GM23338 (cell line): ENCODE data around the gene BARX2. TPM values are rescaled to one million over a fixed set of nuclear protein-coding genes. Genes with fewer than 3 reads are reported as not detected.

Experiments
- ATAC-seq: fragments of 200-7000 bp; cut with Tn5 transposase; 3 replicates; pipeline ENCODE4 v1.9.1; 2020
- DNase-seq: peaks from one replicate; pipeline ENCODE4 v3.0.0-alpha.2; 2015; ENCODE audit warnings: low spot score
- H2AFZ ChIP-seq: fragments of 200-600 bp; sonication (generic); 2 replicates; pipeline ENCODE4 v1.8.0; 2016; ENCODE audit warnings: antibody characterized with exemption, mild to moderate bottlenecking, moderate library complexity
- H3F3A ChIP-seq: fragments of 200-600 bp; sonication (generic); replicated peaks from 2 replicates; pipeline ENCODE4 v1.8.0; 2017; ENCODE audit warnings: antibody characterized with exemption, mixed run types, low read depth
- H3K27ac ChIP-seq: fragments of 200-600 bp; sonication (generic); 2 replicates; pipeline ENCODE4 v1.6.1; 2016; ENCODE audit warnings: low read depth
- H3K27me3 ChIP-seq: fragments of 200-600 bp; sonication (generic); 2 replicates; pipeline ENCODE4 v1.8.0; 2016; ENCODE audit warnings: mild to moderate bottlenecking, mixed run types, moderate library complexity; ENCODE audit not compliant: insufficient read depth
- H3K36me3 ChIP-seq: fragments of 200-600 bp; sonication (generic); 2 replicates; pipeline ENCODE4 v1.8.0; 2016; ENCODE audit warnings: mild to moderate bottlenecking; ENCODE audit not compliant: insufficient read depth
- H3K4me1 ChIP-seq: fragments of 200-600 bp; sonication (generic); 2 replicates; pipeline ENCODE4 v1.8.0; 2016; ENCODE audit warnings: mild to moderate bottlenecking, moderate library complexity; ENCODE audit not compliant: insufficient read depth
- H3K4me2 ChIP-seq: fragments of 200-600 bp; sonication (generic); 2 replicates; pipeline ENCODE4 v1.7.1; 2017; ENCODE audit warnings: mixed run types
- H3K4me3 ChIP-seq: fragments of 200-600 bp; sonication (generic); 2 replicates; pipeline ENCODE4 v1.6.1; 2016; ENCODE audit warnings: mixed run types
- H3K79me2 ChIP-seq: fragments of 200-600 bp; sonication (generic); replicated peaks from 2 replicates; pipeline ENCODE4 v1.8.0; 2017; ENCODE audit warnings: mild to moderate bottlenecking; ENCODE audit not compliant: insufficient read depth
- H3K9me2 ChIP-seq: fragments of 200-600 bp; sonication (generic); 2 replicates; pipeline ENCODE4 v1.8.0; 2017; ENCODE audit not compliant: insufficient read depth
- H4K20me1 ChIP-seq: fragments of 200-600 bp; sonication (generic); replicated peaks from 2 replicates; pipeline ENCODE4 v1.8.0; 2017; ENCODE audit warnings: mild to moderate bottlenecking; ENCODE audit not compliant: insufficient read depth
- H3K27ac Mint-ChIP-seq: 2 replicates; pipeline ENCODE4 v1.8.0; 2020; ENCODE audit warnings: inconsistent platforms, mild to moderate bottlenecking, moderate library complexity, mixed read lengths
- H3K27me3 Mint-ChIP-seq: 3 replicates; pipeline ENCODE4 v1.8.0; 2022; ENCODE audit warnings: low read depth, mild to moderate bottlenecking, moderate library complexity, mixed read lengths, inconsistent platforms; ENCODE audit not compliant: insufficient read depth, poor library complexity
- H3K36me3 Mint-ChIP-seq: 3 replicates; pipeline ENCODE4 v1.8.0; 2021; ENCODE audit warnings: low read depth, mild to moderate bottlenecking, inconsistent platforms, moderate library complexity, mixed read lengths
- H3K4me1 Mint-ChIP-seq: 3 replicates; pipeline ENCODE4 v1.8.0; 2020; ENCODE audit warnings: mild to moderate bottlenecking, inconsistent platforms, mixed read lengths
- H3K4me3 Mint-ChIP-seq: 3 replicates; pipeline ENCODE4 v1.8.0; 2021; ENCODE audit warnings: moderate library complexity, mild to moderate bottlenecking, inconsistent platforms, mixed read lengths
- H3K9me3 Mint-ChIP-seq: 3 replicates; pipeline ENCODE4 v1.8.0; 2020; ENCODE audit warnings: moderate library complexity, mild to moderate bottlenecking, inconsistent platforms, mixed read lengths
- CREB1 ChIP-seq: fragments of 250-450 bp; sonication (Bioruptor Pico); IDR thresholded peaks from 2 replicates; pipeline ENCODE4 v1.5.0; 2020; ENCODE audit warnings: low read depth, mild to moderate bottlenecking, moderate library complexity
- EZH2 ChIP-seq: fragments of 200-600 bp; sonication (generic); IDR thresholded peaks from one replicate; pipeline ENCODE4 v1.8.0; 2017; ENCODE audit warnings: antibody characterized with exemption, mild to moderate bottlenecking, low read depth; ENCODE audit not compliant: unreplicated experiment
- EZH2phosphoT487 ChIP-seq: fragments of 200-600 bp; sonication (generic); IDR thresholded peaks from one replicate; pipeline ENCODE4 v1.8.1; 2018; ENCODE audit warnings: antibody characterized with exemption; ENCODE audit not compliant: unreplicated experiment
- JUNB ChIP-seq: IDR thresholded peaks from one replicate; pipeline ENCODE4 v1.6.1; 2016; ENCODE audit warnings: antibody characterized with exemption; ENCODE audit not compliant: unreplicated experiment
- NANOG ChIP-seq: IDR thresholded peaks from 2 replicates; pipeline ENCODE4 v1.6.1; 2016; ENCODE audit warnings: antibody characterized with exemption, borderline replicate concordance
- POLR2AphosphoS5 ChIP-seq: IDR thresholded peaks from 2 replicates; pipeline ENCODE4 v1.6.1; 2016; ENCODE audit warnings: antibody characterized with exemption, low read depth
- STAT1 ChIP-seq: IDR thresholded peaks from one replicate; pipeline ENCODE4 v1.6.1; 2016; ENCODE audit warnings: antibody characterized with exemption; ENCODE audit not compliant: unreplicated experiment
- ZNF114 ChIP-seq: fragments of 250-450 bp; sonication (Bioruptor Pico); IDR thresholded peaks from 2 replicates; pipeline ENCODE4 v1.5.0; 2020; ENCODE audit warnings: mild to moderate bottlenecking, moderate library complexity
- long read RNA-seq: library from polyadenylated mRNA; unstranded; transcript quantifications from one replicate; pipeline ENCODE4 v2.0.0, GENCODE V29; 2020; ENCODE audit not compliant: unreplicated experiment
- polyA plus RNA-seq: library from polyadenylated mRNA; unstranded; fragments of >200 nt; fragmentation: Nextera tagmentation; extraction: Ambion mirVana; gene quantifications from 2 replicates; pipeline ENCODE4 v1.2.1, GENCODE V29; 2016
- total RNA-seq: library from RNA; depleted of rRNA; stranded (reverse); fragments of >200 nt; shearing (Covaris generic); gene quantifications from 2 replicates; pipeline ENCODE4 v1.2.3, GENCODE V29; 2014; rRNA removed
- TF ChIP-seq, protein P1 (sequence below), 2 experiments: fragments of 200-600 bp in 1 of 2; sonication (generic) in 1 of 2; conservative IDR thresholded peaks; 2 replicates each; pipeline versions ENCODE4 v1.5.1 to v1.6.1; 2016 to 2017; ENCODE audit warnings: antibody characterized with exemption in 2 of 2, low read depth in 2 of 2, mild to moderate bottlenecking in 2 of 2, moderate library complexity in 1 of 2
- TF ChIP-seq, protein P2 (sequence below): fragments of 250-450 bp; sonication (Bioruptor Pico); IDR thresholded peaks from 2 replicates; pipeline ENCODE4 v1.5.0; 2020; ENCODE audit warnings: mild to moderate bottlenecking, moderate library complexity
- TF ChIP-seq, protein P3 (sequence below): IDR thresholded peaks from 2 replicates; pipeline ENCODE4 v1.6.1; 2016; ENCODE audit warnings: antibody characterized with exemption
- TF ChIP-seq, protein P4 (sequence below): IDR thresholded peaks from one replicate; pipeline ENCODE4 v1.6.1; 2018; ENCODE audit warnings: antibody characterized with exemption; ENCODE audit not compliant: unreplicated experiment

The BARX2 gene, protein sequence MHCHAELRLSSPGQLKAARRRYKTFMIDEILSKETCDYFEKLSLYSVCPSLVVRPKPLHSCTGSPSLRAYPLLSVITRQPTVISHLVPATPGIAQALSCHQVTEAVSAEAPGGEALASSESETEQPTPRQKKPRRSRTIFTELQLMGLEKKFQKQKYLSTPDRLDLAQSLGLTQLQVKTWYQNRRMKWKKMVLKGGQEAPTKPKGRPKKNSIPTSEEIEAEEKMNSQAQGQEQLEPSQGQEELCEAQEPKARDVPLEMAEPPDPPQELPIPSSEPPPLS
- not detected in 2 replicates for total RNA-seq
- not detected in 2 replicates for polyA plus RNA-seq
- long read RNA-seq, result 0 reads

DNA sequence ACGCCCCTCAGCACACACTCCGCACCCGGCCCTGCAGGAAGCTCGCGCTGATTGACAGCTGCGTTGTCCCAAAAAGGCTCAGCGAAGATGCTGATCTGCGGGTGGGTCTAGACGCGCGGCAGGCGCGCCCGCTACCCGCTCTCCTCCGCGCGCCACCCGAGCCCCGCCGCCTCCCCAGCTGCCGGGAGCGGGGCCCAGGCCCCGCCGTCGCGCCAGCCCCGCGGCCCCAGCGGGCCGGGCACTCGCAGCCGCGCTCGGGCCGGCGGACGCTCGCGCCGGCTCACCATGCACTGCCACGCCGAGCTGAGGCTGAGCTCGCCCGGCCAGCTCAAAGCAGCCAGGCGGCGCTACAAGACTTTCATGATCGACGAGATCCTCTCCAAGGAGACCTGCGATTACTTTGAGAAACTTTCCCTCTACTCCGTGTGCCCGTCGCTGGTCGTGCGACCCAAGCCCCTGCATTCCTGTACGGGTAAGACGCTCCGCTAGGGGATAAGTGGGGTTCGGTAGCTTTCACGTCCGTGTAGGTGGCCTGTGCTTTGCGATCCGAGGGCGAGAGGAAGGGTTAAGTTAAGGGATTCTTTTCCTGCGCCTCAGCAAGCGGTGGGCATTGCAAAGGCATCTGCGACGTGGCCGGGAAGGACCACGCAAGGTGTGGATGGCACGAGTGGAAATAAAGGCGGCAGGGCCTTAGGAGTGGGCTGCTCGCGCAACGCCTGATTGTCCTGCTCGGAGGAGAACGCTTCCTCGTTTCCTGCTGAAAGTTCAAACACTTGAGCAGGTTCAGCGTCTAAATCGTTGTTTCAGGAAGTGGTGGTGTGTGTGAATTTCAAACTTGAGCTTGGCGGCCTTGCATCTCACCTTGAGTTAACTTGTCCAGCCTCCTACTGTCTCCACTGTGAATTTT is at the start of gene BARX2:
Gene BARX2 (plus strand): TSS at position 98 of the 907 bp plus-strand sequence. CDS start 188 bp downstream, at position 286.
- no peaks in the 10 kb centered on the region; the same call in 1 of the 2 replicates for H4K20me1 ChIP-seq
- peak within 1 kb of the TSS; percentile 92 for H3K4me2 ChIP-seq
- H2AFZ ChIP-seq, result peak within 1 kb of the TSS; percentile 95
- no peaks in the 10 kb centered on the region for H3K9me3 Mint-ChIP-seq
- H3K4me1 Mint-ChIP-seq, result peaks cover 27% of the 10 kb centered on the region
- H3K4me3 ChIP-seq, result peak within 1 kb of the TSS; percentile 68
- no peaks in the 10 kb centered on the region for H3K36me3 ChIP-seq
- H3K4me1 ChIP-seq, result peaks cover 23% of the 10 kb centered on the region
- H3K79me2 ChIP-seq, result no peaks in the 10 kb centered on the region
- H3K27me3 ChIP-seq, result peaks cover 88% of the 10 kb centered on the region
- H3K36me3 Mint-ChIP-seq, result no peaks in the 10 kb centered on the region; the same call in 2 of the 3 replicates
- no peak within 1 kb of the TSS for H3K27ac Mint-ChIP-seq
- H3K27me3 Mint-ChIP-seq, result peaks cover 62% of the 10 kb centered on the region
- peak within 1 kb of the TSS; percentile 72 for H3K4me3 Mint-ChIP-seq
- ATAC-seq, result peak; percentile 50
- H3F3A ChIP-seq, result peaks cover 10% of the 10 kb centered on the region; the same call in 1 of the 2 replicates
- H3K27ac ChIP-seq, result no peak within 1 kb of the TSS
- peak; percentile 86 for DNase-seq
- H3K9me2 ChIP-seq, result no peaks in the 10 kb centered on the region
- TF ChIP-seq NANOG (no peak), ZNF114 (CRISPR knock-in tag) (no peak), STAT1 (no peak), CREB1 (CRISPR knock-in tag) (no peak), EZH2 (peak; percentile 64), EZH2phosphoT487 (peak; percentile 64), JUNB (no peak), POLR2AphosphoS5 (no peak)
- TF ChIP-seq, protein P1, sequence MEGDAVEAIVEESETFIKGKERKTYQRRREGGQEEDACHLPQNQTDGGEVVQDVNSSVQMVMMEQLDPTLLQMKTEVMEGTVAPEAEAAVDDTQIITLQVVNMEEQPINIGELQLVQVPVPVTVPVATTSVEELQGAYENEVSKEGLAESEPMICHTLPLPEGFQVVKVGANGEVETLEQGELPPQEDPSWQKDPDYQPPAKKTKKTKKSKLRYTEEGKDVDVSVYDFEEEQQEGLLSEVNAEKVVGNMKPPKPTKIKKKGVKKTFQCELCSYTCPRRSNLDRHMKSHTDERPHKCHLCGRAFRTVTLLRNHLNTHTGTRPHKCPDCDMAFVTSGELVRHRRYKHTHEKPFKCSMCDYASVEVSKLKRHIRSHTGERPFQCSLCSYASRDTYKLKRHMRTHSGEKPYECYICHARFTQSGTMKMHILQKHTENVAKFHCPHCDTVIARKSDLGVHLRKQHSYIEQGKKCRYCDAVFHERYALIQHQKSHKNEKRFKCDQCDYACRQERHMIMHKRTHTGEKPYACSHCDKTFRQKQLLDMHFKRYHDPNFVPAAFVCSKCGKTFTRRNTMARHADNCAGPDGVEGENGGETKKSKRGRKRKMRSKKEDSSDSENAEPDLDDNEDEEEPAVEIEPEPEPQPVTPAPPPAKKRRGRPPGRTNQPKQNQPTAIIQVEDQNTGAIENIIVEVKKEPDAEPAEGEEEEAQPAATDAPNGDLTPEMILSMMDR (conservative IDR thresholded peaks at IDR 0.05; ENCODE audit: low read depth in 2 of 2), result peak; percentile 44 to 79
- TF ChIP-seq, protein P2, sequence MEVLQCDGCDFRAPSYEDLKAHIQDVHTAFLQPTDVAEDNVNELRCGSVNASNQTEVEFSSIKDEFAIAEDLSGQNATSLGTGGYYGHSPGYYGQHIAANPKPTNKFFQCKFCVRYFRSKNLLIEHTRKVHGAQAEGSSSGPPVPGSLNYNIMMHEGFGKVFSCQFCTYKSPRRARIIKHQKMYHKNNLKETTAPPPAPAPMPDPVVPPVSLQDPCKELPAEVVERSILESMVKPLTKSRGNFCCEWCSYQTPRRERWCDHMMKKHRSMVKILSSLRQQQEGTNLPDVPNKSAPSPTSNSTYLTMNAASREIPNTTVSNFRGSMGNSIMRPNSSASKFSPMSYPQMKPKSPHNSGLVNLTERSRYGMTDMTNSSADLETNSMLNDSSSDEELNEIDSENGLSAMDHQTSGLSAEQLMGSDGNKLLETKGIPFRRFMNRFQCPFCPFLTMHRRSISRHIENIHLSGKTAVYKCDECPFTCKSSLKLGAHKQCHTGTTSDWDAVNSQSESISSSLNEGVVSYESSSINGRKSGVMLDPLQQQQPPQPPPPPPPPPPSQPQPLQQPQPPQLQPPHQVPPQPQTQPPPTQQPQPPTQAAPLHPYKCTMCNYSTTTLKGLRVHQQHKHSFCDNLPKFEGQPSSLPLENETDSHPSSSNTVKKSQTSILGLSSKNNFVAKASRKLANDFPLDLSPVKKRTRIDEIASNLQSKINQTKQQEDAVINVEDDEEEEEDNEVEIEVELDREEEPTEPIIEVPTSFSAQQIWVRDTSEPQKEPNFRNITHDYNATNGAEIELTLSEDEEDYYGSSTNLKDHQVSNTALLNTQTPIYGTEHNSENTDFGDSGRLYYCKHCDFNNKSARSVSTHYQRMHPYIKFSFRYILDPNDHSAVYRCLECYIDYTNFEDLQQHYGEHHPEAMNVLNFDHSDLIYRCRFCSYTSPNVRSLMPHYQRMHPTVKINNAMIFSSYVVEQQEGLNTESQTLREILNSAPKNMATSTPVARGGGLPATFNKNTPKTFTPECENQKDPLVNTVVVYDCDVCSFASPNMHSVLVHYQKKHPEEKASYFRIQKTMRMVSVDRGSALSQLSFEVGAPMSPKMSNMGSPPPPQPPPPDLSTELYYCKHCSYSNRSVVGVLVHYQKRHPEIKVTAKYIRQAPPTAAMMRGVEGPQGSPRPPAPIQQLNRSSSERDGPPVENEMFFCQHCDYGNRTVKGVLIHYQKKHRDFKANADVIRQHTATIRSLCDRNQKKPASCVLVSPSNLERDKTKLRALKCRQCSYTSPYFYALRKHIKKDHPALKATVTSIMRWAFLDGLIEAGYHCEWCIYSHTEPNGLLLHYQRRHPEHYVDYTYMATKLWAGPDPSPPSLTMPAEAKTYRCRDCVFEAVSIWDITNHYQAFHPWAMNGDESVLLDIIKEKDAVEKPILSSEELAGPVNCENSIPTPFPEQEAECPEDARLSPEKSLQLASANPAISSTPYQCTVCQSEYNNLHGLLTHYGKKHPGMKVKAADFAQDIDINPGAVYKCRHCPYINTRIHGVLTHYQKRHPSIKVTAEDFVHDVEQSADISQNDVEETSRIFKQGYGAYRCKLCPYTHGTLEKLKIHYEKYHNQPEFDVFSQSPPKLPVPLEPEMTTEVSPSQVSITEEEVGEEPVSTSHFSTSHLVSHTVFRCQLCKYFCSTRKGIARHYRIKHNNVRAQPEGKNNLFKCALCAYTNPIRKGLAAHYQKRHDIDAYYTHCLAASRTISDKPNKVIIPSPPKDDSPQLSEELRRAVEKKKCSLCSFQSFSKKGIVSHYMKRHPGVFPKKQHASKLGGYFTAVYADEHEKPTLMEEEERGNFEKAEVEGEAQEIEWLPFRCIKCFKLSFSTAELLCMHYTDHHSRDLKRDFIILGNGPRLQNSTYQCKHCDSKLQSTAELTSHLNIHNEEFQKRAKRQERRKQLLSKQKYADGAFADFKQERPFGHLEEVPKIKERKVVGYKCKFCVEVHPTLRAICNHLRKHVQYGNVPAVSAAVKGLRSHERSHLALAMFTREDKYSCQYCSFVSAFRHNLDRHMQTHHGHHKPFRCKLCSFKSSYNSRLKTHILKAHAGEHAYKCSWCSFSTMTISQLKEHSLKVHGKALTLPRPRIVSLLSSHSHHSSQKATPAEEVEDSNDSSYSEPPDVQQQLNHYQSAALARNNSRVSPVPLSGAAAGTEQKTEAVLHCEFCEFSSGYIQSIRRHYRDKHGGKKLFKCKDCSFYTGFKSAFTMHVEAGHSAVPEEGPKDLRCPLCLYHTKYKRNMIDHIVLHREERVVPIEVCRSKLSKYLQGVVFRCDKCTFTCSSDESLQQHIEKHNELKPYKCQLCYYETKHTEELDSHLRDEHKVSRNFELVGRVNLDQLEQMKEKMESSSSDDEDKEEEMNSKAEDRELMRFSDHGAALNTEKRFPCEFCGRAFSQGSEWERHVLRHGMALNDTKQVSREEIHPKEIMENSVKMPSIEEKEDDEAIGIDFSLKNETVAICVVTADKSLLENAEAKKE, result no peak
- TF ChIP-seq, protein P3, sequence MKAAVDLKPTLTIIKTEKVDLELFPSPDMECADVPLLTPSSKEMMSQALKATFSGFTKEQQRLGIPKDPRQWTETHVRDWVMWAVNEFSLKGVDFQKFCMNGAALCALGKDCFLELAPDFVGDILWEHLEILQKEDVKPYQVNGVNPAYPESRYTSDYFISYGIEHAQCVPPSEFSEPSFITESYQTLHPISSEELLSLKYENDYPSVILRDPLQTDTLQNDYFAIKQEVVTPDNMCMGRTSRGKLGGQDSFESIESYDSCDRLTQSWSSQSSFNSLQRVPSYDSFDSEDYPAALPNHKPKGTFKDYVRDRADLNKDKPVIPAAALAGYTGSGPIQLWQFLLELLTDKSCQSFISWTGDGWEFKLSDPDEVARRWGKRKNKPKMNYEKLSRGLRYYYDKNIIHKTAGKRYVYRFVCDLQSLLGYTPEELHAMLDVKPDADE, result no peak
- TF ChIP-seq, protein P4, sequence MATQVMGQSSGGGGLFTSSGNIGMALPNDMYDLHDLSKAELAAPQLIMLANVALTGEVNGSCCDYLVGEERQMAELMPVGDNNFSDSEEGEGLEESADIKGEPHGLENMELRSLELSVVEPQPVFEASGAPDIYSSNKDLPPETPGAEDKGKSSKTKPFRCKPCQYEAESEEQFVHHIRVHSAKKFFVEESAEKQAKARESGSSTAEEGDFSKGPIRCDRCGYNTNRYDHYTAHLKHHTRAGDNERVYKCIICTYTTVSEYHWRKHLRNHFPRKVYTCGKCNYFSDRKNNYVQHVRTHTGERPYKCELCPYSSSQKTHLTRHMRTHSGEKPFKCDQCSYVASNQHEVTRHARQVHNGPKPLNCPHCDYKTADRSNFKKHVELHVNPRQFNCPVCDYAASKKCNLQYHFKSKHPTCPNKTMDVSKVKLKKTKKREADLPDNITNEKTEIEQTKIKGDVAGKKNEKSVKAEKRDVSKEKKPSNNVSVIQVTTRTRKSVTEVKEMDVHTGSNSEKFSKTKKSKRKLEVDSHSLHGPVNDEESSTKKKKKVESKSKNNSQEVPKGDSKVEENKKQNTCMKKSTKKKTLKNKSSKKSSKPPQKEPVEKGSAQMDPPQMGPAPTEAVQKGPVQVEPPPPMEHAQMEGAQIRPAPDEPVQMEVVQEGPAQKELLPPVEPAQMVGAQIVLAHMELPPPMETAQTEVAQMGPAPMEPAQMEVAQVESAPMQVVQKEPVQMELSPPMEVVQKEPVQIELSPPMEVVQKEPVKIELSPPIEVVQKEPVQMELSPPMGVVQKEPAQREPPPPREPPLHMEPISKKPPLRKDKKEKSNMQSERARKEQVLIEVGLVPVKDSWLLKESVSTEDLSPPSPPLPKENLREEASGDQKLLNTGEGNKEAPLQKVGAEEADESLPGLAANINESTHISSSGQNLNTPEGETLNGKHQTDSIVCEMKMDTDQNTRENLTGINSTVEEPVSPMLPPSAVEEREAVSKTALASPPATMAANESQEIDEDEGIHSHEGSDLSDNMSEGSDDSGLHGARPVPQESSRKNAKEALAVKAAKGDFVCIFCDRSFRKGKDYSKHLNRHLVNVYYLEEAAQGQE, result no peak
